COR-L47 (cell line): ENCODE data around the gene RASA3.

ENCODE experiments used
- DNase-seq: peaks from one replicate; lab custom pipeline; 2025; lab: John Stamatoyannopoulos, UW

RASA3 gene

DNA sequence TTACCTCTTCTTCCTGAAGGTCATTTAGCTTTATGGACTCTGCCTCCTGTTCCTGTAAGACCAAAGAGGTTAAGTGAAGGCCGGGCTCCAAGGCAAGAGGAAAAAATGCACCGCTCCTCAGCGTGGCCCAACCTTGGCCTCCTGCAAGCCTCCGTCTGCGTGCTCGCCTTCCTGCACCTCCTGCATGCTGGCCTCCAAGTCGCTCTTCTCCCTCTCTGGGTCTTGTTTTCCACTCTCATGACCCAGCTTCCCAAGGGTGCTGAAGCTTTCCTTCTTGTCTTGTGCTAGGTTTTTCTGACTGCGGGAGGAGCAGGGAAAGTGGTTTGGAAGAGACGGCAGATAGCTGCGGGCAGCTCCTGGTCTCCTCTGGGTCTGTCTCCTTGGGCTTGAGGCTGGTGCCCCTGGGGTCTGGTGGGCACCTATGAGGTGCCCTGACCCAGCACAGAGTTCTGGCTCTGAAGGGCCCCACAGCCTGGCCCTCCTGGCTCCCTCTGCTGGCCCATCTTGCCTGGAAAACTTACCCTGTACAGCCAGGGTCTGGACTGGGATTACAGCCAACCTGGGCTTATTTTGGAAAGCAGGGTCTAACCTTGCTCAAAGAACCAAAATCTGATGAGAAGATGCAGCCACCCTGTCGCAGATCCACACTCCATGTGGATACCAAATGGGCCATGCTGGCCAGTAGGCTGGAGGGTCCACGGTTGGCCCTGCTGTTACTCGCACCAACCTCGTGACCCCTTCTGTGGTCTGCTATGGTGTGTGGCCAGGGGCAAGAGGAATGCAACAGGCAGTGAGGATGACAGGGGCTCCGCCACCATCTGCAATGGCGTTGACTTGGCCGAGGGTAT lies 163.7 kb downstream of the RASA3 start:
- no peak for DNase-seq

DNA sequence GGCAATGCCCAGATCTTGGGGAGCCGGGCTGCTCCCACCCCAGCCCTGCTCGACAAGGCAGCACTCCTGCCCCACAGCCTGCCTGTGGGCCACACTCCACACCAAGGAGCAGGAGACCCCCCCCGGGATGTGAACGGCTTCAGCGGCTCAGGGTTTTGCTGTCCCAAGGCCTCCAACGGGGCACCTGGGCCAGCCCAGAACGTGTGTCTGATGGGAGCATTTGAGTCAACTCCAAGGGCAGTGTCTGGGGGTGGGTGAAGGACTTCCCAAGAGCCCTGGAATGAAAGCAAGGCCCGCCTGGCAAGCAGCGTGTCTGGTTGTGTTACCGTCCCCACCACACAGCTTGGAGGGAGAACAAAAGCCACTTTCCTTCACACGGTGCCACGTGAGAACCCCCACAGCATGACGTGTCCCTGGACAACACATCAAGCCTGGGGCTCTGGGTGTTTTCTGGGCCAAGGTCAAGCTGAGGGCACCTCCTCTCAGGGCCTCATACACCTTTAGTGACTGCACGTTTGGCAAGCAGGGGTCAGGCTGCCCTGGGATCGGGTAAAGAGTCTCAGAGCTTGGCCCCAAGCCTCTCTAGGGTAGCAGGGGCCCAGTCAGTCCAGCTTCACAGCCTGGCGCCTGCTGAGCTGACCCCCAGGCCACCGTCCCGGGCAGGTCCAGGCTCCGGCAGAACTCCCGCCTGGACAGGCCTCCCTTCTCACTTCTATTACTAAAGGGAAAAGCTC lies 164.5 kb downstream of the RASA3 start:
- no peak for DNase-seq

DNA sequence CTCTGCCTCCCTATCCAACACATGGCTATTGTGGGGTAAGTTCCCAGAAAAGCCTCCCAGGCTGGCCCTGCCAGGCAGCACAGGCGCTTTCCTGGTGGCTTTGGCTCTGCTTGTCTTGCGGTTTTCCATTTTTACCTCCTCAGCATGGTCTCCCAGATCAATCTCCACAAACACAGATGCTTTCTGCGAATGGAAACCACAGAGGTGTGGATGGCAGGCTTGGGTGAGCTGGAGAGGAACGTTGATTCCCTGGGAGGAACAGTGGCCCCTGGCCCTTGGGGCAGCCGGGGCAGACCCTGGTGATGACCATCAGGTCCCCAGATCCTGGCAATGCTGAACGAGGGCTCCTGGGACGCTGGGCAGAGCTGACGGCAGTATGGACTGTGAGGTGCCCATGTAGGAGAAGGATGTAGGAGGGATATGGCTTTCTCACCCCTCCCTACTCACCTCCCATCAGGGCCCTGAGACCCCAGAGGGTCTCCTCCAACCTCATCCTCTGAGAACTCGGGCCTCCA lies 165.2 kb downstream of the RASA3 start:
- no peak for DNase-seq

DNA sequence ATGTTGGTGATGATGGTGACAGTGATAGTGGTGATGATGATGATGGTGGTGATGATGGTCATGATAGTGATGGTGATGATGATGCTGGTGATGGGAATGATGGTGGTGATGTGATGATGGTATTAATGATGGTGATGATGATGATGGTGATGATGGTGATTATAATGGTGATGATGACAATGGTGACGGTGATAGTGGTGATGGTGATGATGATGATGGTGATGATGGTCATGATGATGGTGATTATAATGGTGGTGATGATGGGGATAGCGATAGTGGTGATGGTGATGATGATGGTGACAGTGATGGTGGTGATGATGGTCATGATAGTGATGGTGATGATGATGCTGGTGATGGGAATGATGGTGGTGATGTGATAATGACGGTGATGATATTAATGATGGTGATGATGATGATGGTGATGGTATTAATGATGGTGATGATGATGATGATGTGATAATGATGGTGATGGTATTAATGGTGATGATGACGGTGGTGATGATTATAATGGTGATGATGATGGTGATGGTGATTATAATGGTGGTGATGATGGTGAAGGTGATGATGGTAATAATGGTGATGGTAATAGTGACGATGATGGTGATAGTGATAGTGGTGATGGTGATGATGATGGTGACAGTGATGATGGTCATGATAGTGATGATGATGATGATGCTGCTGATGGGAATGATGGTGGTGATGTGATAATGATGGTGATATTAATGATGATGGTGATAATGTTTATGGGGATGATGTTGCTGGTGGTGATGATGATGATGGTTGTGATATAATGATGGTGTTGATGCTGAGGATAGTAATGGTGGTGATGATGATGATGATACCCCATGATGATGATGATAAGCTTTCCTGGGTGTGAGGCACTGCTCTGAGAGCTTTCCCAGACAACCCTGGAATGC lies 166.2 kb downstream of the RASA3 start:
- DNase-seq, result no peak

DNA sequence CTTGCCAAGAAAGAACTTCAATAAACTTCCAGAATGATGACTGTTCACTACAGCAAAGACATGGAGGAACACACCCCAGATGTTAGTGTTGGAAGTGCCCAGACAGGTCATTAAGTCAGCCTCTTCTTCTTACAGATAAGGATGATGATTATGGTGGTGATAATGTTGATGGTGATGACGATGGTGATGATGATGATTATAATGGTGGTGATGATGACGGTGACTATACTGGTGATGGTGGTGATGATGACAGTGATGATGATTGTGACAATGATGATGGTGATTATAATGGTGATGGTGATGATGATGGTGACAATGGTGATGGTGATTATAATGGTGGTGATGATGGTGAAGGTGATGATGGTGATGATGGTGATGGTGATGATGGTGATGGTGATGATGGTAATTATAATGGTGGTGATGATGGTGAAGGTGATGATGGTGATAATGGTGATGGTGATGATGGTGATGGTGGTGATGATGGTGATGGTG lies 167.0 kb downstream of the RASA3 start:
- DNase-seq, result no peak

DNA sequence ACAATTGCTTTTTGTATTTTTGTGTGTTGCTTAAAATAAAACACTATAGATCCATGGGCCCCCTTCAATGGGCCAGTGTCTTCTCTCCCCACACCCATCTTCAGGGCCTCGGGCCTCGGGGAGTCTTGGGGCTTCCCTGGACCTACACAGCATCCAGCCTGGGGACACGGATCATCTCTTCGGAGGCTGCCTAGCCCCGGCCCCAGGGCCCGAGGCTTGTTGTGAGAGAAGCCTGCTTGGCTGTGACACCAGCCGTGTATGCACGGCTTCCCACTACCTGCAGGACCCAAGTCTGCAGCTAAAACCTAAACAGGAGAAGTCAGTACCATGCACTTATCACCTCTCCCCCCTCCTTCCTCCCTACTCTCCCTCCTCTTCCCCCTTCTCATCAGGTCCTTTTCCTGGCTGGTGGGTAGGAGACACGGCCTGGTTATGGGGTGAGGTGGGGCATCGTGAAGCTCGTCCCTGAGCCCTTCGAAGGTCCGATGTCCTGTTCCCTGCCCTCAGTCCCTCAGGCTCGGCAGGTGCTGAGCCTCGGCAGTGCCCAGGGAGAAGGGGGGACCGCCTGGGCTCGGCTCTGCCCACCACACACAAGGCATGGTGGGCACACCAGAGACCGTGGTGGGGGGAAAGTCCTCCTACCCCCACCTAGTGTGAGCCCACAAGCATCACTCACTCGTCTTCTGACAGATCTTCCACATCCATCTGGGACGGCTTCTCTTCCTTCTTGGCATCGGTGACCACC lies 168.0 kb downstream of the RASA3 start:
- DNase-seq, result no peak

DNA sequence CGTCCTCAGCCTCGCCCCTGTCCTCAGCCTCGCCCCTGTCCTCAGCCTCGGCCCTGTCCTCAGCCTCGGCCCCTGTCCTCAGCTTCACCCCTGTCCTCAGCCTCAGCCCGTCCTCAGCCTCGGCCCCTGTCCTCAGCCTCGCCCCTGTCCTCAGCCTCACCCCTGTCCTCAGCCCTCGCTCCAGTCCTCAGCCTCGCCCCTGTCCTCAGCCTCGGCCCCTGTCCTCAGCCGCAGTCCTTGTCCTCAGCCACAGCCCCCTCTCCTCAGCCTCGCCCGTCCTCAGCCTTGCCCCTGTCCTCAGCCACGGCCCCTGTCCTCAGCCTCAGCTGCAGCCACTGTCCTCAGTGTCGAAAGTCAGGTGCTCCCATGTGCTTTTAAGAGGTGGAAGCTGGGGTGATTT lies 169.0 kb downstream of the RASA3 start:
- DNase-seq, result no peak

DNA sequence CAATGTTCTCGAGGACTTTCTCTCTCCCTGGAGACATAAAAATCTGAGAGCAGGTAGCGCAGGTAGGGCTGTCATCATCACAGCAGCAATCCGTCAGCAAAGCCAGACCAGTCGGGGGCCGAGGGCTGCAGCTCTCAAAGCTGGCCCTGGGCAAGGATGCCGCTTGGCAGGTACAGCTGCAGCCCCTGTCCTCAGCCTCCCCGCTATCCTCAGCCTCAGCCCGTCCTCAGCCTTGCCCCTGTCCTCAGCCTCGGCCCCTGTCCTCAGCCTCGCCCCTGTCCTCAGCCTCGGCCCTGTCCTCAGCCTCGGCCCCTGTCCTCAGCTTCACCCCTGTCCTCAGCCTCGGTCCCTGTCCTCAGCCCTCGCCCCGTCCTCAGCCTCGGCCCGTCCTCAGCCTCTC lies 169.4 kb downstream of the RASA3 start:
- DNase-seq, result no peak

DNA sequence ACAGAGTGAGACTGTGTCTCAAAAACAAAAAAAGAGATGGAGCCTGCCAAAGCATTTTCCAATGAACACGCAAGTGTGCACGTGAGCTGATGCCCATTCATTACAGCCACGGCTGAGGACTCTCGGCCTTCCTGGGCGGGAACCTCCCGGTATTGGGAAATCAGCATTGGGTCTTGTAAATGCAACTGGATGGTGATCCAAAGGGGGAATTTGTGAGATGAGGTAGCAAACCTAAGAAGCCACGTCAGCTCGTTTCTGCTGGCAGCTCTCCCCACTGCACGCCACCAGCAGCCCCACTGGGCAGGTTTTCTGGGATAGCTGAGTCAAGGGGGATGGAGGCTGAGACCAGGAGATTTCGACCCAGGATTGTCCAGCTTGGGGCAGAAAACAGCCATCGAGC lies 170.0 kb downstream of the RASA3 start:
- DNase-seq, result no peak

DNA sequence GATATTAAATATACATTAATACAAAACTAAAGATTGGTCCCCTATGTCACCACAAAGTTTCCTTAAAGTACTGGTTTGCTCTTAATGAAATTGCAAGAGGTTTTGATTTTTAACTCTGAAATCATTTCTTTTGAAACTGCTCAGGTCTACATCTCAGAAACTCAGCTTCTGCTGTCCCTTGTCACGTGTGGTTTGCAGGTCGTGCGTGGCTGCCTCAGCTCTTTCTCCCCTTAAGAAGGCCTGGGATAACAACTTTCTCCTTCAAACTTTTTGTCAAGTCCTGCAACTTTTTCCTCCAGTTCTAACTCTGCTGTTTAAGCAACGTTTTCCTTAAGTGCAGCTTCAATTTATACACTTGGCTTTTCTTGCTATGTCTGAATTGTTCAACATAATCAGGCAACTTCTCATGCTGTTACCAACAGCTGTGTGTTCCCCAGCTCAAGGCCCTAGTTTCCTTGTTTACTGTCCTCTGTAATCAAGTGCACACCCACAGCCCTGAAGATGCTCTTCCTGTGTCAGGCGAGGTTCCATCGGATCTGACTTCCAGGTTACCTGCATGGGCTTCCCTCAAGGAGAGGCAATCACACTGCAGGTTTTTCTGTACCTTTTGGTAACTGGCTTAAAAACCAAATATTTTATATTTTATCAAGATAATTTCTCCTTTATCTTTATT lies 172.0 kb downstream of the RASA3 start:
- no peak for DNase-seq

DNA sequence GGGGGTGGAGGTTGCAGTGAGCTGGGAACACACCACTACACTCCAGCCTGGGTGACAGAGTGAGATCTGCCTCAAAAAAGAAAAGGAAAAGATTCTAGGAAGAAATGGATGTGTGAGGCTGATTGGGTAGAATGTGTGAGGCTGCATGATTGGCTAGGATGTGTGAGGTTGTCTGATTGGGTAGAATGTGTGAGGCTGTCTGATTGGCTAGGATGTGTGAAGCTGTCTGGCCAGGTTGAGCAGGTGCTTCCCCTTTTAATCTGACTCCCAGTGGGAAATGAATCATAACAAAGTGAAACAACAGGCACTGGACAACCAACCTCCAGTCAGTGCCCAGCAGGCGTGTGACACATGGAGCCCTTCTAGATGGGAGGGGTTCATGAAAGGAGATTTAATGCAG lies 173.2 kb downstream of the RASA3 start:
- DNase-seq, result no peak

DNA sequence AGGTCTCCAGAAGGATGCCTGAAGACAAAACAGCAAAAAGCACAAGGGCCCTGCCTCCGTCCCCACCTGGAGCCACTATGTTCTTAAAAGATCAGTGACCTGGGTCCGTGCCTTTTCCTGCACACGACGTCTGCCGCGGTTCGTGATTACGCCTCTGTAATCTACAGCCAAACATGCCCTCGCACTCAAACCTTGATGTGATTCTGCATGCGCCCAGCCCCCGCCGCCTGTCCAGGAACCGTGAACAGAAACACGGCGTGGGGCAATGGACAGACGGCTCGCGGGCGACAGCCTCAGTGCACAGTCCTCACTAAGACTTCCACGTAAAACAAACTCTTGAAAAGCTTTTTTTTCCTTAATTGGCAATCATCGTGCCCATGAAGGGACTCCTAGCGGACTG lies 174.1 kb downstream of the RASA3 start:
- no peak for DNase-seq

DNA sequence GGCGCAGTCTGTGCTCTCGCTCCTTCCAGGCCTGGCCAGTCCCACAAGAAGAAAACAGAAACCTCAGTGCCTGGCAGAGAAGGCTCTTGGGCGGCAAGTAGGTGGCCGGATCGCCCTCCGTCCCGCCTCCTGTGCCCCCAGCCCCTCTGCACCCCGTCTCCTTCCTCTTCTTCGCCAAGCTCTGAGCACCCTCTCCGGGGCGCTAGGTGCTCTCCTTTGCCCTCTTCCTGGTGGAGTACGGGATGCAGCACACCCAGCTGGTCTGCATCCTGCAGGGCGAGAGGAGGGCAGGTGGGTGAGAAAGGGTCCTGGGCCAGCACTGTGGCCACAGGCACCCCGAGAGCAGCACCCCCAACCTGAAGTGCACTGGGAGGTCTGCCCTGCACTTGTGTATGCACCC lies 175.9 kb downstream of the RASA3 start:
- DNase-seq, result no peak

DNA sequence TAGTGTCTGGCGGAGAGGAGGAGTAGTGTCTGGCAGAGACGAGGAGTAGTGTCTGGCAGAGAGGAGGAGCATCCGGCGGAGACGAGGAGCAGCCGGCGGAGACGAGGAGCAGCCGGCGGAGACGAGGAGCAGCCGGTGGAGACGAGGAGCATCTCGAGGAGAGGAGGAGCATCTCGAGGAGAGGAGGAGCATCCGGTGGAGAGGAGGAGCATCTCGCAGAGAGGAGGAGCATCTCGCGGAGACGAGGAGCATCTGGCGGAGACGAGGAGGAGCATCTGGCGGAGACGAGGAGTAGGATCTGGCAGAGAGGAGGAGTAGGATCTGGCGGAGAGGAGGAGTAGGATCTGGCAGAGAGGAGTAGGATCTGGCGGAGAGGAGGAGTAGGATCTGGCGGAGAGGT lies 176.7 kb downstream of the RASA3 start:
- no peak for DNase-seq

DNA sequence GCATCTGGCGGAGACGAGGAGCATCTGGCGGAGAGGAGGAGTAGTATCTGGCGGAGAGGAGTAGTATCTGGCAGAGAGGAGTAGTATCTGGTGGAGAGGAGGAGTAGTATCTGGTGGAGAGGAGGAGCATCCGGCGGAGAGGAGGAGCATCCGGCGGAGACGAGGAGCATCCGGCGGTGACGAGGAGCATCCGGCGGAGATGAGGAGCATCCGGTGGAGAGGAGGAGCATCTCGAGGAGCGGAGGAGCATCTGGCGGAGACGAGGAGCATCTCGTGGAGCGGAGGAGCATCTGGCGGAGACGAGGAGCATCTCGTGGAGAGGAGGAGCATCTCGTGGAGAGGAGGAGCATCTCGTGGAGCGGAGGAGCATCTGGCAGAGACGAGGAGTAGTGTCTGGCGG lies 177.2 kb downstream of the RASA3 start:
- DNase-seq, result no peak

DNA sequence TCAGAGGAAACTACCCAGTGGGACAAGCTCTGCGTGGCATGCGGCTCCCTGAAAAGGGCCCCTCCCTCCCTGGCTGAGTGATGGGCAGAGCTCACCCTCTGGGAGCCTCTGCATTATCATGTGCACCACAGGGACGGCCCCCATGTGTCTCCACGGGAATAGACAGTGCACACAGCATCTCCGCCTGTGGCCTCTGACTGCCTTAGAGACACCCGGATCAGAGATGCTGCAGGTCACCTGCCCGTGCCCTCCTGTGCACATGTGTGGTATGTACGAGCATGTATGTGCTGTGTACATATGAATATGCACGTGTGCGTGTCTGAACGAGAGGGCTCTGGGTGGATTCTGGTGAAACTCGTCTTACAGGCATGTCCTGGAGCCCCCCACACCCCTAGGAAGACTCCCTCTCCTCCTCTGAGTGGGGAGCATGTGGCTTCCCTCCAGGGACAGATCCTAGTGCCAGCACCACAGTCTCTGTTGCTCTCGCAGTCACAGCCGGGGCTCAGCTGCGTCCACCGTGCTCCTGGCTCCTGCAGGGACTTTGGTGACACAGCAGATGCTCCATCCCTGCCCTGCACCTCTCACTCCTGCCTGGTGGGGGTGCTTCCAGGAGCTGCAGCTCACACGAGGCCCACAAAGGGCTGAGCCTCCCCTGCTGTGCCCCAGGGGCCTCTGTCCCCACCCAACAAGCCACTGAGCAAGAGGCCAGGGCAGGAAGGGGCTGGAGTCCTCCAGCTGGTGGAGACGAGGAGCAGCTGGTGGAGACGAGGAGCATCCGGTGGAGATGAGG lies 178.2 kb downstream of the RASA3 start:
- peak; percentile 24 for DNase-seq

DNA sequence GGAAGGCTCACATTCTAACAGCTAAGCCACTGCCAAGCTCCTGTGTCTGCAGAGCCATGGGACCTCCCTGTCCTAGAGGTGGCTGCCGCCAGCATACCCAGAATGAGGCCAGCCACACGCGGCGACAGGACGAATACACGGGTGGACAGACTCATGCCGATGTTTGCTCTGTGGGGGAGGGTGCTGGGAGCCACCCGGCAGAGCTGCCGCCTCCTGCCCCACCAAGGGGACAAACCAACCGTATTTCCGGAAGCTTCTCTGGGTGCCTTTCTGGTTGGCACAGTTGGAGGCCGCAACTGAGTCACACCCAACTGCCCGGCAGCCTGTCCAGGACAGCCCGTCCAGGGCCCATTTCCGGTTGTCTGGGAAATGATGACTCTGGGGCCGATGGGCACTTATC lies 178.9 kb downstream of the RASA3 start:
- DNase-seq, result no peak

DNA sequence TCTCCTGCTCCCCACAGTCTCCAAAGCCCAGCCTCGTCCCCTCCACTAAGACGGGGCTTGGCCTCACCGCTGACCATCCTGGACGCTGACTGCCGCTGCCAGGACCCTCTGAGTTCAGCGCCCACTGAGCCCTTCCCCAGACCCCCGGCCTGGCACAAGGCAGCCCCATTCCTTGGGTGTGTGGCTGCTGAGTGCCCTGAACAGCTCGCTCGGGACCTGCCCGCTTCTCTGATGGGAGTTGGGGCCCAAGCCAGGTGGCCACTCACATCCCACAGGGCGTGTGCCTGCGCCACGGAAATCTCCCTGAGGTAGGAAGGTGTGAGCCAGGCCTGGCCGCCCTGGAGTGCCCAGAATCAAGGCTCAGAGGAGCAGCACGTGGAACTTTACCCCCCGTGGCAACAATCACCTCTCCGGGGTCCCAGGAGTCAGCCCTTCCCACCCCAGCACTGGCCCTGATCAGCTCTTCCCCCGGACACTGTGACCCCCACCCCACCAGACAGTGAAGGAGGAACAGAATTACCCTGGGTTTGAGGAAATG lies 179.4 kb downstream of the RASA3 start:
- no peak for DNase-seq

DNA sequence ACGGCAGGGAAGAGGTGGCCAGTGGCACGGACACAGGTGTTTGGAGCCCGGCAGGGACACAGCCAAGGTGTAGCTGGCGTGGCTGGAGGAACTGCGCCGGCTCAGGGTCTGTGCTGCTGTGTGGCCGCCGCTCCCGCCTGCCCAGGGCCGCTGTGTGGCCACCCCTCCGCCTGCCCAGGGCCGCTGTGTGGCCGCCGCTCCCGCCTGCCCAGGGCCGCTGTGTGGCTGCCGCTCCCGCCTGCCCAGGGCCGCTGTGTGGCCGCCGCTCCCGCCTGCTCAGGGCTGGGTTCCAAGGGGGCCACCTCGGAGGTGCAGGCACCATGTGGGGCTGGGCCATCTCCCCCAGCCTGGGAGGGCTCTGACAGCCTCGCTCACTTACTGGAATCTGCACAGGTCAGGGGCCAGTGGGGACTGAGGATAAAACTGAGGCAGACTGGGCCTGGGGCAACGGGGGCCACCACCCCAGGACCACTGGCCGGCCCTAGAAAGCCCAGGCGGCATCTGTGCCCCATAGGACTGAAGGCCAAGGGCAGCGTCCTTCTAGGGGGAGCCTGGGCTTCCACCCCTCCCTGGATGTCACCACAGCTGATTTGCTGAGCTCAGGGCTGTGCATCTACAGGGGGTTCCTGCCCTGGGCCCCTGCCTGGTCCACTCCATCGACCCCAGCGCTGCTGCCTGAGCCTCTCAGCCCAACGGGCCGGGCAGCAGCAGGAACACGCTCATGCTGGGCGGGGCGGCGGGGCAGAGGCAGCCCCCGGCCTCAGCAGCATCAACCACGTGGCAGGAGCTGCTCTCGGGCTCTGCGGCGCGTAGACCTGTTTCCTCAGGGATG lies 180.1 kb downstream of the RASA3 start:
- no peak for DNase-seq
